Posterior vena cava (tissue), 2 donors: ENCODE data around the gene VWA7. TPM values are rescaled to one million over a fixed set of nuclear protein-coding genes. Genes with fewer than 3 reads are reported as not detected.

Experiments
- DNase-seq: peaks from one replicate; pipeline ENCODE4 v3.0.0-alpha.2; 2020; ENCODE audit warnings: low spot score
- intact Hi-C, 2 donors: fragments of 100-400 bp; cut with DNase I; formaldehyde crosslinking; loops; one replicate each; pipeline versions ENCODE4 v1.14.1 to v1.14.2; 2022 to 2023
- total RNA-seq, 2 donors: library from RNA; stranded (reverse); fragmentation: NEBNext Ultra II Directional; extraction: Animal tissue kit (Norgen Biotek cat#: 25700); gene quantifications; one replicate each; pipeline ENCODE4 v1.2.1, GENCODE V29; 2021
- donor health status: DM: yes; HTN: yes; CAD: no.
- donor health status: DM: yes; HTN: yes; CAD: no.

VWA7 gene
- total RNA-seq, 2 donors from 2014 or later, result 0.37 to 0.48 TPM

- intact Hi-C loops, result loop anchor here in 1 of 2 donors (10.0 kb wide), 1 partner anchor 57 kb away; the partner anchor contains the start of gene VARS1
- no peak for DNase-seq
Observed at GRCh38 chr6:31737991-31738979, 38.8 kb downstream of the VWA7 start.

DNA sequence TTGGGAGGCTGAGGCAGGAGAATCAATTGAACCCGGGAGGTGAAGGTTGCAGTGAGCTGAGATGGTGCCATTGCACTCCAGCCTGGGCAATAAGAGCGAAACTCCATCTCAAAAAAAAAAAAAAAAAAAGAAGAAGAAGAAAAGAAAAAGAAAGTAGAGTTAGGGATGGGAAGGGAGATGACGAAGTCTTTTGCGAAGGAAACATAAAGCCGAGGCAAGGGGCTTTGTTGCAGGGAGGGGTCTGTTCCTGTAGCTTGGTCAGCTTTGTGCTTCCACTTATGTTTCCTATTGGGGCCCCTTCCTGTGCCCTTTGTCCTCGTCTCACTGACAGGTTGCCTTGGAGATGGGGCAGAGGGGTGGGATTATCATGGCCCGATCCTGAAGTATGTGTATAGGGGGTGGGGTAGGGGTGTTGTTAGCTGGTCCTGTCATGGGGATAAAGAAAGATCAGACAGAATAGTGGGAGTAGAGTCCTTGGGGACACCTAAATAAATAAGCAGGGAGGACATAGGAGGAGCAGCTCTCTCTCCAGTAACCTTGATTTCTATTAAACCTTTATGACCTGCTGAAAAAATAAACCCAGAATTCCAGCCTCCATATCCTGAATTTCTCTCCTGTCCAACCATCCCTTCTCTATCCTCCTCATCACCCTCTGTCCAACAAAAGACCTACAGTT is 39.7 kb downstream of the VWA7 start:
- intact Hi-C loops, result loop anchor here in 1 of 2 donors (10.0 kb wide), 1 partner anchor 57 kb away; the partner anchor contains the start of gene VARS1
- no peak for DNase-seq

DNA sequence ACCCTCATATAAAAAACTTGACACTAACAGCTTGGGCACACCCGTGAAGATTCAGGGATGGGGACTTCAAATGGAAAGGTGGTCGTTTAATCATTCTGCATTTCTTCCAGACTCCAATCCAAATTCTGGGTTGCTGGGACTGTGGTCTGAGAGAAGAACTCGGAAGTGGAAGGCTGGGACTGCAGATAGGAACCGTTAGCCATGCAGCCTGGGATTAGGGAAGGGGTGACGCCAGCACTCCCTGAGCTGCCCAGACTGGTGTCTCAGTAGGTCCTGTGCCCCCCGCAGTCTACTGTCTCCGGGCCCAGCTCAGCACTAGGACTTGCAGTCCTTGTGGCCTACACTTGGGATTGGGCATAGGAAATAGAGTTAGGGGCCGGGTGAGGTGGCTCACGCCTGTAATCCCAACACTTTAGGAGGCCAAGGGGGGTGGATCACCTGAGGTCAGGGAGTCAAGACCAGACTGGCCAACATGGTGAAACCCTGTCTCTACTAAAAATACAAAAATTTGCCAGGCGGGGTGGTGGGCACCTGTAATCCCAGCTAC is 40.3 kb downstream of the VWA7 start:
- intact Hi-C loops, result loop anchor here in 1 of 2 donors (10.0 kb wide), 1 partner anchor 58 kb away; the partner anchor contains the start of gene VARS1
- DNase-seq, result no peak

DNA sequence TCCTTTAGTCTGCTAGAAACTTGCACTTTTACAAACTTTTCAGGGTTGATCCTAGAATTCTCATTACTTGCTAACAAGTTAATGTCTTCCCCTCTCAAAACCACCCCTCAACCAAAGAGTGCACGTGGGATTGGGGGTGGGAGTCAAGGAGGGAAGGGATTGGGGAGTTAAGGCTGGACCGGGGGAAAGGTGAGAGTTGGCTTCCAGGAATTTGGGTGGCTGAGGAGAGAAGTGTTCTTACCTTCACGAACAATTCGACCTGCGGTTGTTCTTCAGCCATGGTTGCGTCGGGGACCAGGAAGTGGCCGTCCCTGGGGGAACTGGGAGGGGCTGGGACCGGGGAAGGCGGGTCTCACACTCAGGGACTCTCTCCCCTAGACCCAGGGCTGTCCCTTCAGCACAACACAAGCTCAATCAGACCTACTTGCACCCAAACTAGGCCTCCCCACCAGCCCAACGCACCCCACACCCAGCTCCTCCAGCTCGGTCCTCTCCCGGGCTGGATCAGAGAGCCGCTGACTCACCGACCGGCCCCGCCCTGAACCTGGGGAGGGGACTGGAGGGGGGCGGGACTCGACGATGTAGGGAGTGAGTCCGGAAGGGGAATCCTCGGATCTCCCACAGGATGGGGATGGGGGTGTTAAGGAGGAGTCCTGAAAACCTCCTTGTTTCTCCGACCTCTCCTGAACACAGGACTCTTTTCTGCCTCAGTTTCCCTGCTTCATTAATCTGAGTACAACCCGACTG is 40.9 kb downstream of the VWA7 start, which contains the start of gene CLIC1:
Gene CLIC1 (minus strand): TSS at position 510 of the 747 bp plus-strand sequence. CDS start 230 bp downstream, at position 280.
- DNase-seq, result peak; percentile 96
- intact Hi-C loops, result loop anchor here in 1 of 2 donors (10.0 kb wide), 1 partner anchor 59 kb away; the partner anchor contains the start of gene VARS1

GRCh38 chr6:31734821-31735406 is 42.2 kb downstream of the VWA7 start:
- intact Hi-C loops, result loop anchor here in 1 of 2 donors (10.0 kb wide), 1 partner anchor 60 kb away; the partner anchor contains the start of gene VARS1
- no peak for DNase-seq

GRCh38 chr6:31734247-31734820 is 42.8 kb downstream of the VWA7 start:
- intact Hi-C loops, result loop anchor here in 1 of 2 donors (10.0 kb wide), 1 partner anchor 60 kb away; the partner anchor contains the start of gene VARS1

GRCh38 chr6:31733734-31734133 is 43.4 kb downstream of the VWA7 start:
- DNase-seq, result no peak
- intact Hi-C loops, result loop anchor here (1.0 to 10.0 kb wide), 2 partner anchors 20 to 61 kb away; partner anchors contain the start of gene VARS1 (in 1 of the 2)

More at GRCh38 chr6:31734247-31734820, 42.8 kb downstream of the VWA7 start:
- DNase-seq, result no peak

GRCh38 chr6:31732029-31732428 is 45.1 kb downstream of the VWA7 start:
- intact Hi-C loops, result loop anchor here in 1 of 2 donors (10.0 kb wide), 1 partner anchor 63 kb away; the partner anchor contains the start of gene VARS1
- DNase-seq, result no peak

- DNase-seq, result no peak
- intact Hi-C loops, result loop anchor here in 1 of 2 donors (10.0 kb wide), 1 partner anchor 64 kb away; the partner anchor contains the start of gene VARS1
Observed at GRCh38 chr6:31730631-31731086, 46.5 kb downstream of the VWA7 start.

DNA sequence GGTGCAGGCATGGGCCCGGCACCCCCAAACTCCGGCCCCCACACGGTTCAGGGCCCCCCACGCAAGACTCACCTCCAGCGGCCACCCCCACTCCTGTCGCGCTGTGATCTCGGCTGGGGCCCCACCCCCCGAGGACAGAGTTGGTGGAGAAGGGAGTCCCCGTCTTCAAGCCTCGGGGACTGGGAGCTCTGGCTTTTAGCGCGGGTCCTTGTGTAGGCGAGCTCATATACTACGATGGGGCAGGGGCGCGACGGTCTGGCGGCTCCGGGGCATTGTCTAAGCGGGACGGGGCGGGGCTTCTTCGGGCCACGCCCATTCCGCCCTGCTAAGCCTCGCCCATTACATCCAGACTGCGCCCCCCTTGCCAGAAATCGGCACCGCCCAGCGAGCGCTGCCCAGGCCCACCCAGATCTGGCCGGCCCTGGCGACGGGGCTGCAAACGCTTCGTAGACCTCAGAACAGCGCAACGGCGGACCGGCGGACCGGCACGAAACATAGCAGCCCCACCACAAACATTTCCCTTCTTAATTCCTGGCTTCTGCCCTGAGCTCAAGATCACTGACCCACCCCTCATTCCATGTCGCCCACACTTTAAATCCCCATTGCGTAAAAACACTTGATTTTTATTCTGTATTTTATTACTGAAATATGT is 47.0 kb downstream of the VWA7 start:
- peak; percentile 97 for DNase-seq
- intact Hi-C loops, result loop anchor here (10.0 kb wide), 2 partner anchors 65 to 725 kb away; partner anchors contain the start of gene VARS1 (in 2 of the 2)

GRCh38 chr6:31729515-31729978 is 47.6 kb downstream of the VWA7 start:
- DNase-seq, result peak; percentile 98
- intact Hi-C loops, result loop anchor here in 1 of 2 donors (10.0 kb wide), 2 partner anchors 65 to 725 kb away; partner anchors contain the start of gene VARS1

DNA sequence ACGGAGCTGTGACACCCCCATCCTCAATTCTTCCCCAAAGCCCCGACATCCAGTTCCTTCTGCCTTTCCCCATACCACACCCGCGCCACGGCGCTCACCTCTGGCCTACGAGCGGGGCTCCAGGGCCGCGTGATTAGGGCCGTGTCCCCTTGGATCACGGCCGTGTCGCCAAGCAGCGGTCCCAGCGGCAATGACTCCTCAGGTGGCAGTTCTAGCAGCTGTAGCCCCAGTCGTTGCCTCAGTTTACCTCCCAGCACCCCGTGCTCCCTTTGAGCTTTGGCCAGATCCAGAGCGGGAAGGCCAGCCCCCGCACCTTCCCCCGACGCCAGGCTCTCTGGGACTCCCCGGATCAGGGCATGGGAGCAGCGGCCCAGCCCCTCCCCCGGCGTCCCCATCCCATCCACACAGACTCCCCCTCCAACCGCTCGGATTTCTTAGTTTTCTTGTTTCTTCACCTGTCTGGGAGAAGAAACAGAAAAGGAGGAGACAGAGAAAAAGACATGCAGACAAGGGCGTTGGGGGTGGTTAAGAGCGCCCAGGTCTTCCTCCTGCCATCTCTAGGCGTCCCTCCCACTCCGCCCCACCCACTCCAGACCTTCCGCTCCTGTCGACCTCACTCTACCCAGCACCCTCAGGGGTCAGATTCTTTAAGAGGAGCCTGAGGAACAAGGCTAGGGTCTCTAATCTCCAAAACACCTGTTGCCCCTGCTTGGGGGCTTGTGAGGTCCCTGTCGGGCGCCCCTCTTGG is 48.2 kb downstream of the VWA7 start, which contains the start of gene DDAH2:
Gene DDAH2 (minus strand): TSS at position 533 of the 748 bp plus-strand sequence. CDS start 138 bp downstream, at position 395.
- intact Hi-C loops, result loop anchor here in 1 of 2 donors (10.0 kb wide), 2 partner anchors 66 to 724 kb away; partner anchors contain the start of gene VARS1
- DNase-seq, result peak; percentile 85

GRCh38 chr6:31727717-31728671 is 49.1 kb downstream of the VWA7 start:
- intact Hi-C loops, result loop anchor here in 1 of 2 donors (10.0 kb wide), 2 partner anchors 67 to 723 kb away; partner anchors contain the start of gene VARS1

GRCh38 chr6:31727034-31727716 is 50.0 kb downstream of the VWA7 start:
- DNase-seq, result no peak
- intact Hi-C loops, result loop anchor here in 1 of 2 donors (10.0 kb wide), 2 partner anchors 68 to 722 kb away; partner anchors contain the start of gene VARS1

More at GRCh38 chr6:31727717-31728671, 49.1 kb downstream of the VWA7 start:
- no peak for DNase-seq
